ENCODE results near the gene GABRB3.

GABRB3 gene

GRCh38 chr15:26595611-26596010, 177.3 kb downstream of the GABRB3 start:
- no peak for TF ChIP-seq CTCF (IDR thresholded peaks at IDR 0.05; ENCODE audit: low read depth, low read length)
- H3K4me3 ChIP-seq (ENCODE audit: low read depth, low read length), result no peak overlapping the region

GRCh38 chr15:26590676-26591075, 182.2 kb downstream of the GABRB3 start:
- no peak overlapping the region for H3K4me3 ChIP-seq (ENCODE audit: low read depth, low read length)
- TF ChIP-seq CTCF (IDR thresholded peaks at IDR 0.05; ENCODE audit: low read depth, low read length), result no peak

GRCh38 chr15:26582840-26583239, 190.0 kb downstream of the GABRB3 start:
- no peak for TF ChIP-seq CTCF (IDR thresholded peaks at IDR 0.05; ENCODE audit: low read depth, low read length)
- no peak overlapping the region for H3K4me3 ChIP-seq (ENCODE audit: low read depth, low read length)

GRCh38 chr15:26580943-26581342, 191.9 kb downstream of the GABRB3 start:
- no peak for TF ChIP-seq CTCF (IDR thresholded peaks at IDR 0.05; ENCODE audit: low read depth, low read length)
- H3K4me3 ChIP-seq (ENCODE audit: low read depth, low read length), result no peak overlapping the region

GRCh38 chr15:26572602-26573350, 200.1 kb downstream of the GABRB3 start:
- H3K4me3 ChIP-seq (ENCODE audit: low read depth, low read length), result no peak overlapping the region
- TF ChIP-seq CTCF (IDR thresholded peaks at IDR 0.05; ENCODE audit: low read depth, low read length), result no peak

- no peak for TF ChIP-seq CTCF (IDR thresholded peaks at IDR 0.05; ENCODE audit: low read depth, low read length)
- no peak overlapping the region for H3K4me3 ChIP-seq (ENCODE audit: low read depth, low read length)
Observed at GRCh38 chr15:26571346-26571745, 201.5 kb downstream of the GABRB3 start.

GRCh38 chr15:26565542-26565941, 207.3 kb downstream of the GABRB3 start:
- H3K4me3 ChIP-seq (ENCODE audit: low read depth, low read length), result no peak overlapping the region
- no peak for TF ChIP-seq CTCF (IDR thresholded peaks at IDR 0.05; ENCODE audit: low read depth, low read length)

Data from WI38 (cell line).